Measurements from ENCODE around the gene CCIN. TPM values are rescaled to one million over a fixed set of nuclear protein-coding genes. Genes with fewer than 3 reads are reported as not detected.

Gene CCIN
- total and polyA plus RNA-seq, 2 of the 13 experiments (the other 11 are each of a cell fraction or from before 2014, with no cell fraction given): not detected

DNA sequence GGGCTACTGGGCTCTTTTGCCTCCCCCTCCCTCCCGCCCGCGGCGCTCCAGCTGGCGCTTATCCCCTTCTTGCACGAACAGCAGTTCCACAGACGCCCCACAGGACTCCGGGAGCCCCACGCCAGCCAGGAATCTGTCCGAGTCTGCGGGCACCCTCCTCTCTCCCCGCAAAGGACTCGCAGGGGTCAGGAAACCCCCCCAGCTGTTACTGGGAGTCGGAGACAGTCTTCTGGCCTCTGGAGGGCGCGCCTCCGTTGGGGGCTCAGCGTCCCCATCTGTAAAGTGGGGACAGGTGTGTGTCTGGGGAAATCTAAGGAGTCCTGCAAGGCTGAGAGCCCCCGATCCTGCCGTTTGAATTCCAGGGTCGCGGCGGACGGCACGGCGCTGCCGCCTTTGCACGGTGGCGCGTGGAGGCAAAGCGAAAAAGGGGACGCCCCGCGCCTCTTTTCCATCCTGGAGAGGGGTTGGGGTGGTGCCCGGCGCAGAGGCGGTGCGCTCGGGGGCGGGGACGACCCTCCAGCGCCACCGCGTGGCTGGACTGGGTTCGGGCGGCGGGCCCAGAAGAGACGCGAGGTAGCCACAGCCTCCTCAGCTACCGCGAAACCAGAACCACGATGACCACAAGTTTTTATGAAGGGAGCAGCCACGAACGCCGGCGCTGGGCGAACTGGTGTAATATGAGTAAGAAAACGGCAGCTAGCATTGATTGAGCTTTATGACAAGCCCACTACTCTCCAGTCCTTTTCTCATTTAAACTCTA lies 2.8 kb upstream of the CCIN start (continued):
- no peak for TF ChIP-seq ZNF362 (CRISPR knock-in tag; IDR thresholded peaks at IDR 0.05; ENCODE audit: borderline replicate concordance)
- TF ChIP-seq HNRNPL (IDR thresholded peaks at IDR 0.05; ENCODE audit: low read depth, low read length): no peak
- no peak for TF ChIP-seq ZNF232 (CRISPR knock-in tag; IDR thresholded peaks at IDR 0.05; ENCODE audit: borderline replicate concordance)
- no peak for TF ChIP-seq ZNF180 (CRISPR knock-in tag; IDR thresholded peaks at IDR 0.05; ENCODE audit: borderline replicate concordance, low read depth)
- 0 out of 2 replicates have a peak, but pooled peaks have one; percentile 9 for TF ChIP-seq CEBPG (CRISPR knock-in tag; IDR thresholded peaks at IDR 0.05)
- TF ChIP-seq, protein P1, sequence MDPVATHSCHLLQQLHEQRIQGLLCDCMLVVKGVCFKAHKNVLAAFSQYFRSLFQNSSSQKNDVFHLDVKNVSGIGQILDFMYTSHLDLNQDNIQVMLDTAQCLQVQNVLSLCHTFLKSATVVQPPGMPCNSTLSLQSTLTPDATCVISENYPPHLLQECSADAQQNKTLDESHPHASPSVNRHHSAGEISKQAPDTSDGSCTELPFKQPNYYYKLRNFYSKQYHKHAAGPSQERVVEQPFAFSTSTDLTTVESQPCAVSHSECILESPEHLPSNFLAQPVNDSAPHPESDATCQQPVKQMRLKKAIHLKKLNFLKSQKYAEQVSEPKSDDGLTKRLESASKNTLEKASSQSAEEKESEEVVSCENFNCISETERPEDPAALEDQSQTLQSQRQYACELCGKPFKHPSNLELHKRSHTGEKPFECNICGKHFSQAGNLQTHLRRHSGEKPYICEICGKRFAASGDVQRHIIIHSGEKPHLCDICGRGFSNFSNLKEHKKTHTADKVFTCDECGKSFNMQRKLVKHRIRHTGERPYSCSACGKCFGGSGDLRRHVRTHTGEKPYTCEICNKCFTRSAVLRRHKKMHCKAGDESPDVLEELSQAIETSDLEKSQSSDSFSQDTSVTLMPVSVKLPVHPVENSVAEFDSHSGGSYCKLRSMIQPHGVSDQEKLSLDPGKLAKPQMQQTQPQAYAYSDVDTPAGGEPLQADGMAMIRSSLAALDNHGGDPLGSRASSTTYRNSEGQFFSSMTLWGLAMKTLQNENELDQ (CRISPR knock-in tag; IDR thresholded peaks at IDR 0.05; ENCODE audit: borderline replicate concordance): no peak
- no peak for TF ChIP-seq AHDC1 (CRISPR knock-in tag; IDR thresholded peaks at IDR 0.05; ENCODE audit: borderline replicate concordance)
- 0 out of 2 replicates have a peak, but pooled peaks have one; percentile 33 for TF ChIP-seq REPIN1 (CRISPR knock-in tag; IDR thresholded peaks at IDR 0.05; ENCODE audit: borderline replicate concordance, low read depth)
- peak; percentile 38; the same call in 1 of the 2 replicates for TF ChIP-seq CBFB (CRISPR knock-in tag; IDR thresholded peaks at IDR 0.05)
- no peak for TF ChIP-seq POLR2AphosphoS2 (IDR thresholded peaks at IDR 0.05; ENCODE audit: low read depth, low read length)
- no peak for TF ChIP-seq ZNF256 (CRISPR knock-in tag; conservative IDR thresholded peaks at IDR 0.05)
- no peak for TF ChIP-seq PAX8 (CRISPR knock-in tag; IDR thresholded peaks at IDR 0.05; ENCODE audit: borderline replicate concordance)
- TF ChIP-seq PLRG1 (conservative IDR thresholded peaks at IDR 0.05): no peak
- no peak for TF ChIP-seq IKZF1 (IDR thresholded peaks at IDR 0.05)
- TF ChIP-seq ZNF549 (CRISPR knock-in tag; IDR thresholded peaks at IDR 0.05): no peak
- TF ChIP-seq ZNF326 (CRISPR knock-in tag; IDR thresholded peaks at IDR 0.05; ENCODE audit: borderline replicate concordance): no peak
- TF ChIP-seq CCAR2 (optimal IDR thresholded peaks at IDR 0.05; ENCODE audit: low read depth, low read length): no peak
- peak; percentile 52; the same call in 1 of the 2 replicates for TF ChIP-seq HOXA5 (CRISPR knock-in tag; IDR thresholded peaks at IDR 0.05)
- TF ChIP-seq, protein P2, sequence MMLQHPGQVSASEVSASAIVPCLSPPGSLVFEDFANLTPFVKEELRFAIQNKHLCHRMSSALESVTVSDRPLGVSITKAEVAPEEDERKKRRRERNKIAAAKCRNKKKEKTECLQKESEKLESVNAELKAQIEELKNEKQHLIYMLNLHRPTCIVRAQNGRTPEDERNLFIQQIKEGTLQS (CRISPR knock-in tag; IDR thresholded peaks at IDR 0.05): no peak
- TF ChIP-seq SOX13 (IDR thresholded peaks at IDR 0.05): no peak
- TF ChIP-seq SOX13 (CRISPR knock-in tag; conservative IDR thresholded peaks at IDR 0.05 in 1 of 2, IDR thresholded peaks at IDR 0.05 in 1 of 2): no peak; a peak in 1 of 4 replicates

Data from HepG2 (cell line).